Measurements from ENCODE around the gene SPAG6.

SPAG6 gene

GRCh38 chr10:22464966-22465629 is 119.8 kb downstream of the SPAG6 start:
- no peak for DNase-seq

- no peak for DNase-seq
Observed at GRCh38 chr10:22466763-22467334, 121.6 kb downstream of the SPAG6 start.

Data from CD4-positive, alpha-beta T cell treated with Interferon alpha-2 for 1 hour (primary cell).